Activated CD8-positive, alpha-beta memory T cell treated with anti-CD3 and anti-CD28 coated beads for 36 hours (primary cell): ENCODE measurements around the gene IGFL4. TPM values are rescaled to one million over a fixed set of nuclear protein-coding genes. Genes with fewer than 3 reads are reported as not detected.

Experiments
- CTCF ChIA-PET: fragments of 350-600 bp; sonication (Branson Sonifier 250); formaldehyde crosslinking; loops from one replicate; lab custom pipeline; 2021; ENCODE audit warnings: antibody characterized with exemption; lab: Charles Lee
- POLR2A ChIA-PET: fragments of 350-600 bp; sonication (Branson Sonifier 250); formaldehyde crosslinking; loops from one replicate; lab custom pipeline; 2021; ENCODE audit warnings: antibody characterized with exemption; lab: Charles Lee
- total RNA-seq, 2 experiments: library from RNA; stranded (reverse); gene quantifications; one replicate each; pipeline ENCODE4 v1.2.3, GENCODE V29; 2021

Gene IGFL4
- total RNA-seq, 2 experiments from 2014 or later: not detected

- POLR2A ChIA-PET: no interaction called here
- CTCF ChIA-PET: no interaction called here
These were observed 9.8 kb downstream of the IGFL4 start for GRCh38 chr19:46030812-46031550.

GRCh38 chr19:46025835-46026234 lies 15.0 kb downstream of the IGFL4 start:
- CTCF ChIA-PET: interaction anchor here (0.7 to 4.5 kb wide), 4 partner anchors 9 to 255 kb away, joined by 3 to 53 read pairs (median 3); no protein-coding TSS in a partner anchor
- POLR2A ChIA-PET: no interaction called here

GRCh38 chr19:46023311-46023779 lies 17.5 kb downstream of the IGFL4 start:
- CTCF ChIA-PET: no interaction called here
- POLR2A ChIA-PET: no interaction called here

GRCh38 chr19:46022431-46023310 lies 18.1 kb downstream of the IGFL4 start, which contains the start of gene PGLYRP1:
TSS of gene PGLYRP1 (minus strand) at chr19:46023053. CDS start at chr19:46023021, 32 bp downstream.
- ChIA-PET POLR2A (no interaction called here), CTCF (no interaction called here)

GRCh38 chr19:46022061-46022430 lies 18.8 kb downstream of the IGFL4 start:
- POLR2A ChIA-PET: no interaction called here

GRCh38 chr19:46021531-46022041 lies 19.2 kb downstream of the IGFL4 start:
- POLR2A ChIA-PET: no interaction called here
- CTCF ChIA-PET: interaction anchor here (0.6 to 3.7 kb wide), 2 partner anchors 7 to 373 kb away, joined by 4 to 22 read pairs; no protein-coding TSS in a partner anchor

More at GRCh38 chr19:46022061-46022430, 18.8 kb downstream of the IGFL4 start:
- CTCF ChIA-PET: interaction anchor here (3.7 kb wide), 1 partner anchor 7 kb away, joined by 22 read pairs; no protein-coding TSS in a partner anchor

- ChIA-PET CTCF (interaction anchor here (0.6 to 3.7 kb wide), 3 partner anchors 8 to 42 kb away, joined by 3 to 22 read pairs (median 6); no protein-coding TSS in a partner anchor), POLR2A (no interaction called here)
These were observed 20.0 kb downstream of the IGFL4 start for GRCh38 chr19:46020819-46021125.

GRCh38 chr19:46019270-46019669 lies 21.5 kb downstream of the IGFL4 start:
- POLR2A ChIA-PET: no interaction called here
- CTCF ChIA-PET: interaction anchor here (0.7 to 3.7 kb wide), 4 partner anchors 10 to 488 kb away, joined by 3 to 22 read pairs (median 5); no protein-coding TSS in a partner anchor

- CTCF ChIA-PET: interaction anchor here (1.3 to 3.7 kb wide), 3 partner anchors 9 to 23 kb away, joined by 4 to 22 read pairs (median 6); partner anchors contain the start of gene CCDC61
- POLR2A ChIA-PET: no interaction called here
These were observed 22.0 kb downstream of the IGFL4 start for GRCh38 chr19:46018729-46019251.

- CTCF ChIA-PET: interaction anchor here (0.7 to 3.7 kb wide), 7 partner anchors 9 to 250 kb away, joined by 3 to 22 read pairs (median 4); partner anchors contain the start of gene CCDC61
- POLR2A ChIA-PET: no interaction called here
These were observed 22.7 kb downstream of the IGFL4 start for GRCh38 chr19:46017874-46018675.

- ChIA-PET CTCF (interaction anchor here (0.7 to 2.4 kb wide), 12 partner anchors 9 to 251 kb away, joined by 3 to 15 read pairs (median 3); partner anchors contain the start of genes CCDC61 and FOXA3), POLR2A (interaction anchor here (1.0 kb wide), 1 partner anchor 22 kb away, joined by 3 read pairs; the partner anchor contains the start of gene CCDC61)
These were observed 23.7 kb downstream of the IGFL4 start for GRCh38 chr19:46017095-46017429.

- ChIA-PET POLR2A (interaction anchor here (0.5 to 1.0 kb wide), 2 partner anchors 21 to 356 kb away, joined by 3 read pairs; partner anchors contain the start of gene CCDC61), CTCF (interaction anchor here (0.5 to 2.4 kb wide), 12 partner anchors 10 to 247 kb away, joined by 3 to 15 read pairs (median 3); partner anchors contain the start of genes CCDC61 and FOXA3)
These were observed 24.2 kb downstream of the IGFL4 start for GRCh38 chr19:46016426-46017094.

GRCh38 chr19:46015687-46016425 lies 24.9 kb downstream of the IGFL4 start:
- ChIA-PET POLR2A (no interaction called here), CTCF (interaction anchor here (1.6 to 2.4 kb wide), 2 partner anchors 13 to 88 kb away, joined by 5 to 15 read pairs; no protein-coding TSS in a partner anchor)

- ChIA-PET POLR2A (no interaction called here), CTCF (no interaction called here)
These were observed 25.7 kb downstream of the IGFL4 start for GRCh38 chr19:46014941-46015686.

- ChIA-PET POLR2A (no interaction called here), CTCF (no interaction called here)
These were observed 26.3 kb downstream of the IGFL4 start for GRCh38 chr19:46014534-46014933.
